GM19035 (cell line): Measurements from ENCODE around the gene CABLES1.

Experiments used
- ATAC-seq: cut with Tn5 transposase; IDR thresholded peaks from one replicate; pipeline ENCODE4 v1.9.1; 2021; ENCODE audit not compliant: unreplicated experiment

CABLES1 gene

GRCh38 chr18:23238651-23239349 is 103.5 kb downstream of the CABLES1 start:
- ATAC-seq = no peak

DNA sequence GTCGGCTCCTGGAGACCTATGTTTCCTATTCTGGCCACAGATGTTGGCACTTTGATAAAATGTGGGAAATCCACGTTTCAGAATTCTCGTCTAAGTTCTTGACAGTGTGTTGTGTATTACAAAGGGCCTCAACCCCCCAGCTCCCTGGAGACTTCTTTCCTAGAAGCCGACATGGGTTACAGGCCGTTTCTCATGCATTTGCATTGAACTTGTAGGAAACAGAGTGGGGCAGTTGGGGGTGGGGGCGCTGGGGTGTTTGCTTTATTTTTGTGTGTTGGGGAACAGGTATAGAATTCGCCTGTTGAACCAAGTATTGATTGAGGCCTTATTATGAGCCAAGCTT is 104.0 kb downstream of the CABLES1 start:
- no peak for ATAC-seq

DNA sequence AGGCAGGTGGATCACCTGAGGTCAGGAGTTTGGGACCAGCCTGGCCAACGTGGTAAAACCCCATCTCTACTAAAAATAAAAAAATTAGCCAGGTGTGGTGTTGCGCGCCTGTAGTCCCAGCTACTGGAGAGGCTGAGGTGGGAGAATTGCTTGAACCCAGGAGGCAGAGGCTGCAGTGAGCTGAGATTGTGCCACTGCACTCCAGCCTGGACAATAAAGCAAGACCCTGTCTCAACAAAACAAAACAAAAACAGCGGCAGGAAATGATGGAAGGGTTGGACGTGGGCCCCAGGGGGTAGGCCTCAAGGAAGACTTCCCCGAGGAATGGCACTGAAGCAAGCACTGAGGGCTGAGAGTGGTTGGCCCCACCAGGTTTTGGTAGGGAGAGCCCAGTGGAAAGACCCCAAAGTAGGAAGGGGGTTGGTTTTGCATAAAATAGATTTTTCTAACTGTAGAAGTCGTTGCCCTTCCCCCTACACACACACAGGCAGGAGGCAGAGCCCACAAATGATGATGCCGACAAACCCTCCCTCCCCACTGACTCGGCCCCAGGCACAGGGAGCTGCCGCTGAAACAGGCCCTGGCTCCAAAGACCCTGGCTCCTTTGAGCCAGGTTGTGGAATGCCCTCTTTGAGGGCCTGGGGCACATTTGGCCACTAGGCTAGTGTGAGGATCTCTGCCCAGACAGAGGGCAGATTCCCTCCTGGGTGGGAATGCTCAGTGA is 104.8 kb downstream of the CABLES1 start:
- ATAC-seq = no peak

GRCh38 chr18:23240609-23240930 is 105.3 kb downstream of the CABLES1 start:
- no peak for ATAC-seq

DNA sequence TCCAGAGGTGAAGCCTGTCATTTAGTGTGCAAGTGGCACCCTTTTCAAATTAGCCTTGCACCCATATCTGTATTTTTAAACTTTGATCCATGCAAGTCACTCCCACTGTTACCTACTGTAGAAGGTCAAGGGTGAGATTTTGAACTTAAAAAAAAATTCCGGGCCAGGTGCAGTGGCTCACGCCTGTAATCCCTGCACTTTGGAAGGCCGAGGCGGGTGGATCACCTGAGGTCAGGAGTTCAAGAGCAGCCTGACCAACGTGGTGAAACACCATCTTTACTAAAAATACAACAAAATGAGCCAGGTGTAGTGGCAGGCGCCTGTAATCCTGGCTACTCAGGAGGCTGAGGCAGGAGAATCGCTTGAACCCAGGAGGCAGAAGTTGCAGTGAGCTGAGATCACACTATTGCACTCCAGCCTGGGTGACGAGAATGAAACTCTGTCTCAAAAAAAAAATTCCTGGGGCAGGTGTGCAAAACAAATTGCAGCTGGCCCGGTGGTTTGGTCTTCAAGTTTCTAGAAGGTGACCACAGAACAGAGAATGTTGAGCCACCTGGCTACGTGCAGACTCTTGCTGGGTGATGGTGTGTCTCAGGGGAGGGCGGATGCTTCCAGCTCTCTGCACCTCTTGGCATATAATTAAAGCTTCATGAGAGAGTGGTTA is 106.7 kb downstream of the CABLES1 start:
- peak; percentile 88 for ATAC-seq

- ATAC-seq = no peak
Measured at GRCh38 chr18:23243178-23243577, 107.9 kb downstream of the CABLES1 start.

DNA sequence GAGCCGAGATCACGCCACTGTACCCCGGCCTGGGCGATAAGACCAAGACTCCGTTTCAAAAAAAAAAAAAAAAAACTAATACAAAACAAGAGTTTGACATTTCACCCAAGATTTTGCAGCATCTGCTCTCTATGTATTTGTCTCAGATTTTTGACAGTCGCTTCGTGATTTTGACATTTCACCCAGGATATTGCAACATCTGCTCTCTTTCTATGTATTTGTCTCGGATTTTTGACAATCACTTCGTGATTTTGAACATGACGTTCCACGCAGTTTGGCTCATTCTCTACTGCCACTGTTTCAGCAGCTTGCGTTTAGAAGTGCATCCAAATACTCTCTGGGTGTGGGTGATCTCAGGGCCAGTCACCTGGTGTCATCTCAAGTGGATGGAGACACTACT is 108.5 kb downstream of the CABLES1 start:
- ATAC-seq = no peak

GRCh38 chr18:23244401-23244800 is 109.1 kb downstream of the CABLES1 start:
- ATAC-seq = no peak

- no peak for ATAC-seq
Measured at GRCh38 chr18:23245461-23245860, 110.2 kb downstream of the CABLES1 start.

DNA sequence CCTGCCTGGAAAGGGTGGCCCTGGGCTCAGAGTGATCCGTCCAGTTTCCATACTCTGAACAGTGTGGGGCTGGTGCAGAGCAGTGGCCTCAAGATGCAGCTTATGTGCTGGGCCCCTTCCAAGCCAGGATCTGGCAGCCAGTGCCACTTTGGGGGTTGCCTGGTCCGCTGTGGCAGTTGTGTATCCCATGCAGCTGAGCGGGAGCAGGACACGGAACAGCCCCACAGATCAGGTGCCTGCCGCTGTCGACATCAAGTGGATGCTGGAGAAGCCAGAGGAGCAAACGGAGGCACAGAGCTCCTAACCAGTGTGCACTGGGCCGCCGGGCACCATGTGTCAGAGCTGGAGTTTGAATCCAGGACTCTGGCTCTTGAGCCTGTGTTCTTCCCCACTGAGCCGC is 112.0 kb downstream of the CABLES1 start:
- no peak for ATAC-seq

DNA sequence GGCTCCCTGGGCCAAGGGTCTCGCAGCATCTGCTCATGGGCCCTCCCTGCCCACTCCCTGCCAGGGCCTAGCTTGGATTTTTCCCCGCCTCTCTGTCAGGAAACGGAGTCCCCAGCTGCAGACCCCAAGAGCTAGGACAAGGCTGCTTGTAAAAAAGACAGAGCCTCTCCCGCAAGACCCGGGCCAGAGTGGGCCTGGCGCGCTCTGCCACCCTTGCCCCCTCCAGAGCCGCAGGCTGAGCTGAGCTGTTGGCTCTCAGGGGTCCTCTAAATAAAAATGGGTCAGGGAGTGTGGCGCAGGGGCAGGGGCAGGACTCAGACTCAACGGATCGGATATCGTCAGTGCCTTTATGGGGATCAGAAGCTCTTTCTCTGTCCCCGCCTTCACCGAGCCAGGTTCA is 112.6 kb downstream of the CABLES1 start:
- no peak for ATAC-seq

DNA sequence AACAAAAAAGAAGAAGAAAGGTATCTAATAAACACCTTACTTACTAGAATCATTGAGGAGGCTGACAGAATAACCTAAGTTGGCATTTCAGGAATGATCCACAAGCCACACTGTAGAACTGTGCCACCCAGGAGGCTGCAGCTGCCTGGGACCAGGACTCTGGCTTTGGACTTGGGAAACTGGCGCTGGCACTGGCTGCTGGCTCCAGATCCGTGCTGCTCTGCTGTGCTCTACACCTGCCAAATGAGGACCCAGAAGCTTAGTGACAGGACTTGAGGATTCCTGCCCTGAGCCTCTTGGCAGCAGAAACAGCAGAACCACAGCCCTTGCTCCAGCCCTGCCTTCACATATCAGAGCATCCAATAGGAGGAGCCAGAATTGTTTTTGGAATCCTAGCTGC is 113.5 kb downstream of the CABLES1 start:
- no peak for ATAC-seq

- ATAC-seq = no peak
Measured at GRCh38 chr18:23249348-23249747, 114.1 kb downstream of the CABLES1 start.

GRCh38 chr18:23250893-23251656 is 115.8 kb downstream of the CABLES1 start:
- no peak for ATAC-seq

DNA sequence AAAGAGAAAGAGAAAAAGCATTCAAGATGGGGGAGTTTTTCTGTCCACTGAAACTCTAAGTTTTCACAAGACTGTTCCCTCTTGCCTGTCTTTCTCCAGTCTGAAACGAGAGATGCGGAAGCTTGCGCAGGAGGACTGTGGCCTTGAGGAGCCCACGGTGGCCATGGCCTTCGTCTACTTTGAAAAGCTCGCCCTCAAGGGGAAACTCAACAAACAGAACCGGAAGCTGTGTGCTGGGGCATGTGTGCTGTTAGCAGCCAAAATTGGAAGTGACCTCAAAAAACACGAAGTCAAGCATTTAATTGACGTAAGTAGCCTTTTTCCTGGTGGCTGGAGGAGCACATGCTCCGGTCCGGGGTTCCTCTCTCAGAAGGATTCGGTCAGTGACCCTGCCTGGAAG is 118.3 kb downstream of the CABLES1 start:
- no peak for ATAC-seq

DNA sequence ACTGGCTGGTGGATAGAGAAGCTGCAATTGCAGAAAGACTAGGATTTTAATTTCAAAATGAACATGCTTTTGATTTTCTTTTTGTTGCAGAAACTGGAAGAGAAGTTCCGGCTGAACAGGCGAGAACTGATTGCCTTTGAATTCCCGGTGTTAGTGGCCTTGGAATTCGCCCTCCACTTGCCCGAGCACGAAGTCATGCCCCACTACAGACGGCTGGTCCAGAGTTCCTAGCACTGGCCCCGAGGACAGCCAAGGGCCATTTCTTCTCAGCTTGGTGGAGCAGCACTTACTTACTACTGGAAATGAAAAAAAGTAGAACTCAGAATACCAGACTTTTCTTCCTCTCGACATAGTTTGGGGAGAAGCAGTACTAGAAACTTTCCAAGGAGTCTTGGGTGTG is 121.9 kb downstream of the CABLES1 start:
- no peak for ATAC-seq

- ATAC-seq = no peak
Measured at GRCh38 chr18:23257686-23258565, 122.6 kb downstream of the CABLES1 start.

- ATAC-seq = no peak
Measured at GRCh38 chr18:23258566-23259469, 123.5 kb downstream of the CABLES1 start.
